Thoracic aorta (tissue), 2 donors: ENCODE data around the gene VANGL2. TPM values are rescaled to one million over a fixed set of nuclear protein-coding genes. Genes with fewer than 3 reads are reported as not detected.

Experiments
- ATAC-seq: fragments of 150-250 bp; one replicate; pipeline ENCODE4 v1.8.0; 2017; ENCODE audit warnings: low read depth; ENCODE audit not compliant: insufficient number of reproducible peaks, low FRiP score
- DNase-seq: peaks from one replicate; pipeline ENCODE4 v3.0.0-alpha.2; 2020; ENCODE audit warnings: low spot score
- H3K27ac ChIP-seq, 2 donors: fragments of 200-600 bp; sonication (generic); 1 replicate in 1 of 2; 2 replicates in 1 of 2; pipeline ENCODE4 v1.5.1; 2016; ENCODE audit warnings: mild to moderate bottlenecking in 2 of 2, moderate library complexity in 2 of 2
- H3K27me3 ChIP-seq: fragments of 200-600 bp; sonication (generic); replicated peaks from 2 replicates; pipeline ENCODE4 v1.6.0; 2016; ENCODE audit warnings: mild to moderate bottlenecking; ENCODE audit not compliant: insufficient read depth
- H3K36me3 ChIP-seq: fragments of 200-600 bp; sonication (generic); one replicate; pipeline ENCODE4 v1.5.1; 2016
- H3K4me1 ChIP-seq, 2 donors: fragments of 200-600 bp; sonication (generic); 1 replicate in 1 of 2; 2 replicates in 1 of 2; pipeline versions ENCODE4 v1.5.1 to v1.6.0; 2016; ENCODE audit warnings: low read depth in 2 of 2, mild to moderate bottlenecking in 1 of 2; ENCODE audit not compliant: control insufficient read depth in 1 of 2
- H3K4me3 ChIP-seq: fragments of 200-600 bp; sonication (generic); 2 replicates; pipeline ENCODE4 v1.5.1; 2016; ENCODE audit warnings: mild to moderate bottlenecking
- H3K9me3 ChIP-seq: fragments of 200-600 bp; sonication (generic); 2 replicates; pipeline ENCODE4 v1.5.1; 2016
- CTCF ChIP-seq: fragments of 200-600 bp; sonication (generic); IDR thresholded peaks from one replicate; pipeline ENCODE4 v1.5.1; 2019; ENCODE audit warnings: antibody characterized with exemption
- total RNA-seq, 2 donors: library from RNA; depleted of rRNA; stranded (reverse); fragments of >200 nt; gene quantifications; one replicate each; pipeline versions ENCODE4 v1.1.0 to v1.2.3, GENCODE V29; 2016

VANGL2 gene
- total RNA-seq, 2 donors from 2014 or later: 0.27 to 1.3 TPM

- no peak for TF ChIP-seq CTCF
- Histone ChIP-seq H3K4me1 (no peaks in the 10 kb centered on the region), H3K9me3 (no peaks in the 10 kb centered on the region), H3K27ac (no peak overlapping the region), H3K4me3 (no peak overlapping the region), H3K27me3 (no peaks in the 10 kb centered on the region), H3K36me3 (no peaks in the 10 kb centered on the region)
- ATAC-seq: no peak
- no peak for DNase-seq
Observed at GRCh38 chr1:160454371-160455152, 54.2 kb downstream of the VANGL2 start.

GRCh38 chr1:160455153-160455517, 54.8 kb downstream of the VANGL2 start:
- Histone ChIP-seq H3K9me3 (no peaks in the 10 kb centered on the region), H3K27ac (no peak overlapping the region), H3K27me3 (no peaks in the 10 kb centered on the region), H3K4me3 (no peak overlapping the region), H3K36me3 (no peaks in the 10 kb centered on the region), H3K4me1 (no peaks in the 10 kb centered on the region)
- no peak for TF ChIP-seq CTCF
- ATAC-seq (no peak), DNase-seq (no peak)

GRCh38 chr1:160459056-160459455, 58.7 kb downstream of the VANGL2 start:
- H3K27ac ChIP-seq: no peak overlapping the region
- H3K4me3 ChIP-seq: no peak overlapping the region
- ATAC-seq: no peak
- TF ChIP-seq CTCF: no peak
- H3K27me3 ChIP-seq: no peaks in the 10 kb centered on the region
- no peak for DNase-seq
- H3K4me1 ChIP-seq: no peaks in the 10 kb centered on the region
- no peaks in the 10 kb centered on the region for H3K36me3 ChIP-seq
- H3K9me3 ChIP-seq: no peaks in the 10 kb centered on the region

- ATAC-seq: no peak
- no peaks in the 10 kb centered on the region for H3K27me3 ChIP-seq
- H3K27ac ChIP-seq: no peak overlapping the region
- no peaks in the 10 kb centered on the region for H3K4me1 ChIP-seq
- no peak overlapping the region for H3K4me3 ChIP-seq
- H3K9me3 ChIP-seq: no peaks in the 10 kb centered on the region
- TF ChIP-seq CTCF: no peak
- H3K36me3 ChIP-seq: no peaks in the 10 kb centered on the region
- no peak for DNase-seq
Observed at GRCh38 chr1:160459687-160460086, 59.3 kb downstream of the VANGL2 start.

GRCh38 chr1:160460214-160460642, 59.9 kb downstream of the VANGL2 start:
- Histone ChIP-seq H3K27me3 (no peaks in the 10 kb centered on the region), H3K4me3 (no peak overlapping the region), H3K27ac (no peak overlapping the region), H3K9me3 (no peaks in the 10 kb centered on the region), H3K4me1 (no peaks in the 10 kb centered on the region), H3K36me3 (no peaks in the 10 kb centered on the region)
- no peak for ATAC-seq
- DNase-seq: no peak
- no peak for TF ChIP-seq CTCF
